HepG2 (cell line): Measurements from ENCODE around the gene RAD51C. TPM values are rescaled to one million over a fixed set of nuclear protein-coding genes. Genes with fewer than 3 reads are reported as not detected.

Experiments
- EP300 ChIP-seq, 3 experiments: sonication (generic) in 1 of 3; formaldehyde crosslinking in 1 of 3; IDR thresholded peaks; 2 replicates each; pipeline versions ENCODE4 v1.5.1 to v1.6.1; 2011 to 2020; ENCODE audit warnings: low read depth in 2 of 3, low read length in 2 of 3, borderline replicate concordance in 1 of 3, improper control_type of control experiment in 1 of 3, mild to moderate bottlenecking in 1 of 3, missing genetic modification reagents in 1 of 3, moderate library complexity in 1 of 3
- HOXA9 ChIP-seq: sonication (generic); formaldehyde crosslinking; IDR thresholded peaks from 2 replicates; pipeline ENCODE4 v1.8.1; 2022; ENCODE audit warnings: missing genetic modification reagents, mild to moderate bottlenecking, moderate library complexity, borderline replicate concordance
- KDM6A ChIP-seq: IDR thresholded peaks from 2 replicates; pipeline ENCODE4 v1.6.1; 2016; ENCODE audit warnings: low read depth
- MXD4 ChIP-seq: IDR thresholded peaks from 2 replicates; pipeline ENCODE4 v1.6.1; 2016; ENCODE audit warnings: mild to moderate bottlenecking, missing biosample characterization, missing genetic modification reagents
- PAXIP1 ChIP-seq: sonication (generic); formaldehyde crosslinking; conservative IDR thresholded peaks from 2 replicates; pipeline ENCODE4 v1.4.0; 2020; ENCODE audit warnings: mild to moderate bottlenecking, missing genetic modification reagents, moderate library complexity
- REST ChIP-seq, 2 experiments: IDR thresholded peaks; 2 replicates each; pipeline ENCODE4 v1.6.1; 2011 to 2012; ENCODE audit warnings: low read length in 2 of 2, borderline replicate concordance in 1 of 2, low read depth in 1 of 2, mild to moderate bottlenecking in 1 of 2, moderate library complexity in 1 of 2
- SOX13 ChIP-seq, 3 experiments: fragments of 450-650 bp in 1 of 3; sonication (generic) in 1 of 3; formaldehyde crosslinking in 1 of 3; IDR thresholded peaks in 2 of 3; conservative IDR thresholded peaks in 1 of 3; 2 replicates each; pipeline versions ENCODE4 v1.5.0 to v1.6.1; 2016 to 2020; ENCODE audit warnings: antibody characterized with exemption in 1 of 3, mild to moderate bottlenecking in 1 of 3, missing compliant biosample characterization in 1 of 3, missing genetic modification reagents in 1 of 3, moderate library complexity in 1 of 3
- U2AF1 ChIP-seq: fragments of 200-400 bp; formaldehyde crosslinking; optimal IDR thresholded peaks from 2 replicates; pipeline ENCODE3; 2017; ENCODE audit warnings: mild to moderate bottlenecking, low read depth, low read length
- ZBTB26 ChIP-seq: IDR thresholded peaks from 2 replicates; pipeline ENCODE4 v1.6.1; 2016; ENCODE audit warnings: missing compliant biosample characterization, missing genetic modification reagents, borderline replicate concordance
- ZBTB37 ChIP-seq: sonication (generic); formaldehyde crosslinking; IDR thresholded peaks from 2 replicates; pipeline ENCODE4 v1.4.0; 2020; ENCODE audit warnings: mild to moderate bottlenecking, missing genetic modification reagents
- ZMYM4 ChIP-seq: sonication (generic); formaldehyde crosslinking; IDR thresholded peaks from 2 replicates; pipeline ENCODE4 v1.8.1; 2023; ENCODE audit warnings: mild to moderate bottlenecking, missing genetic modification reagents
- ZNF274 ChIP-seq: sonication (generic); formaldehyde crosslinking; IDR thresholded peaks from 2 replicates; pipeline ENCODE4 v1.5.1; 2020; ENCODE audit warnings: mild to moderate bottlenecking, missing genetic modification reagents
- ZNF496 ChIP-seq: sonication (generic); formaldehyde crosslinking; IDR thresholded peaks from 2 replicates; pipeline ENCODE4 v1.8.1; 2023; ENCODE audit warnings: mild to moderate bottlenecking, moderate library complexity, missing genetic modification reagents; ENCODE audit not compliant: insufficient replicate concordance
- ZNF7 ChIP-seq: IDR thresholded peaks from 2 replicates; pipeline ENCODE4 v1.6.1; 2016; ENCODE audit warnings: missing biosample characterization, missing genetic modification reagents
- ZNF720 ChIP-seq: sonication (generic); formaldehyde crosslinking; IDR thresholded peaks from 2 replicates; pipeline ENCODE4 v1.4.0; 2020; ENCODE audit warnings: missing genetic modification reagents
- ZNF790 ChIP-seq: sonication (generic); formaldehyde crosslinking; IDR thresholded peaks from 2 replicates; pipeline ENCODE4 v1.8.0; 2022; ENCODE audit warnings: missing genetic modification reagents, mild to moderate bottlenecking, borderline replicate concordance
- polyA plus RNA-seq, 8 experiments: library from polyadenylated mRNA; depleted of rRNA in 3 of 8; stranded (reverse) in 7 of 8; unstranded in 1 of 8; fragments of >200 nt; fragmentation: Illumina TruSeq in 4 of 8; extraction: Trizol in 4 of 8; gene quantifications; 2 replicates each; pipeline versions ENCODE4 v1.2.1 to v1.2.3, GENCODE V29; 2011 to 2016; ENCODE audit warnings: low read depth in 4 of 8, missing spikeins in 1 of 8, mixed read lengths in 1 of 8; ENCODE audit not compliant: insufficient read depth in 1 of 8
- total RNA-seq, 5 experiments: library from RNA; depleted of rRNA; stranded (reverse); fragments of >200 nt; fragmentation: Illumina TruSeq; extraction: Trizol; gene quantifications; 2 replicates each; pipeline ENCODE4 v1.2.3, GENCODE V29; 2016; ENCODE audit warnings: low read depth in 1 of 5

Gene RAD51C
- total and polyA plus RNA-seq, 2 of the 13 experiments (the other 11 are each of a cell fraction or from before 2014, with no cell fraction given): 38.5 to 106 TPM

GRCh38 chr17:58658804-58659713, 33.3 kb upstream of the RAD51C start (continued):
- TF ChIP-seq EP300 (IDR thresholded peaks at IDR 0.05; ENCODE audit: low read depth in 2 of 2, low read length in 2 of 2): peak; percentile 74 to 78; a peak in 2 of 4 replicates
- TF ChIP-seq EP300 (CRISPR knock-in tag; IDR thresholded peaks at IDR 0.05; ENCODE audit: borderline replicate concordance): peak; percentile 84
- TF ChIP-seq PAXIP1 (CRISPR knock-in tag): peak; percentile 42; the same call in 1 of the 2 replicates
- TF ChIP-seq ZBTB37 (CRISPR knock-in tag): no peak
- TF ChIP-seq REST (IDR thresholded peaks at IDR 0.05; ENCODE audit: borderline replicate concordance in 1 of 2, low read depth in 1 of 2, low read length in 2 of 2): peak in 1 of 2 experiments; percentile 76; a peak in 2 of 4 replicates
- peak; percentile 98 for TF ChIP-seq SOX13 (IDR thresholded peaks at IDR 0.05)
- TF ChIP-seq SOX13 (CRISPR knock-in tag; conservative IDR thresholded peaks at IDR 0.05 in 1 of 2, IDR thresholded peaks at IDR 0.05 in 1 of 2): peak; percentile 70 to 99
- TF ChIP-seq ZNF790 (CRISPR knock-in tag): no peak
- TF ChIP-seq ZMYM4 (CRISPR knock-in tag): peak; percentile 77; the same call in 1 of the 2 replicates
- TF ChIP-seq ZNF496 (CRISPR knock-in tag): no peak
- no peak for TF ChIP-seq HOXA9 (CRISPR knock-in tag)
- TF ChIP-seq ZBTB26 (CRISPR knock-in tag): no peak
- no peak for TF ChIP-seq ZNF274 (CRISPR knock-in tag)
- TF ChIP-seq MXD4: peak; percentile 74; the same call in 1 of the 2 replicates
- peak; percentile 47; the same call in 1 of the 2 replicates for TF ChIP-seq ZNF7 (CRISPR knock-in tag)
- peak; percentile 94 for TF ChIP-seq ZNF720
- TF ChIP-seq U2AF1: no peak
- no peak for TF ChIP-seq KDM6A (CRISPR knock-in tag)
